ENCODE results near the gene ARFIP1.

Gene ARFIP1

DNA sequence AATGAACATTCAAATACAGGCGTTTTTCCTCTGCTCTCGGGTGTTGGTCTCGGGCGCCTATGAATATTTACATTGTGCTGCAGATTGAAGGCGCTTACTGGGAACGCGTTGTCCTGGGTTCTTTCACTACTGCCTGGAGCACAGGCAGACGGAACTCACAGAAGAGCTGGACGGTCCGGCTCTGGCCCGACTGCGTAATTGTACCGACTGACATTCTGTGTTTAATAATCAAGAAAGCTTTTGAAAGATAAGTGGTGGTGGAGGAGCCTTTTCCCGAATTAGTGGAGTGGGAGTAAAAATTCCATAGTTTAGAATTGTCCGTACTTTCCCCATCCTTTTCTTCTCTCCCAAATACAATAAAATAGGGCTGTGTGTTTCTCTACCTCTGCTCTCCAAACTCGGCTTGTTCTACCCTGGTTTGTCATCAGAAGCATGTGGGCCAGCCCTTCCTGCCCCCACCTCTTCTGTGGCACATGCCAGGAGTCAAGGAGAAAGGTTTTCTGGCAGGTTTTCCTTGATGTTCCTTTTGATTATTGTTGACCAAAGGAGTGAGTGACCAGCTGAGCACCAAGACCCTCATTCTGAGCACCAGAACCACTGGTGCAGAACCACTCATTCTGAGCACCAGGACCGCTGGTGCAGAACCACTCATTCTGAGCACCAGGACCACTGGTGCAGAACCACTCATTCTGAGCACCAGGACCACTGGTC, 158.6 kb downstream of the ARFIP1 start:
- DNase-seq = no peak

DNA sequence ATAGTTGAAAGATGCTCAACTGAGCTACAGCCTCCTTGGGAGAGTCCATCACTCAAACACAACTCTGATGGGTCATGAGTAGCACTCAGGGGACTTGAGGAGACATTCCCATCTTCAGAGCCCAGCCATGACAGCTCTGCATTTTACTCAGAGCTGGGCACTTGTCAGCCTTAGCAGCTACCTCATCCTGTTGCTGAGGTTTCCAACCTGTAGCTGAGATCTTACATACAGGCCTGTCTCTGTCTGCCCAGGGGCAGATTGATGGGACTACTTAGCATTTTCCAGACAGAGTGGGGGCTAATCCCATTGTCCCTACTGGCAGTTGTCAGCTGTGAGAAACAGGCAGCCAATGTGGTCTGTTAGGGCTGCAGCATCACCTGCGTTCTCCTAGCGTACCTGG, 159.9 kb downstream of the ARFIP1 start:
- DNase-seq = no peak

- DNase-seq = no peak
These were observed 160.7 kb downstream of the ARFIP1 start for GRCh38 chr4:152940461-152940860.

DNA sequence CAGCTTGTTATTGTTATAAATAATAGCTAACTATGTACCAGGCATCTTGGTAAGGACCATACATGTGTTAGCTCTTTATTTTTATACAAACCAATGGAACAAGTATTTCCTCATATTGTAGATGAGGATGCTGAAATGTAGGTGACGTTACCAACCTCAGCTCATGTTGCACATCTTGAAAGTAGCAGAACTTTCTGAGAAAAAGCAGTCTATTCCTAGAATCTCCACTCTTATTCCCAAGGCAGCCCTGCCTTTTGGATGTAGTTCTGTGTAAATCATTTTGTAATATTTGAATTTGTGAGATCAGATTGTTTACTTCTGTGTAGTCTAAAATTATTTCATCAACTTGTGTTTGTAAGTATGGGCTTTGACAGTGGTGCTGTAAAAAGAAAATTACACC, 161.7 kb downstream of the ARFIP1 start:
- DNase-seq = no peak

GRCh38 chr4:152942346-152942745, 162.6 kb downstream of the ARFIP1 start:
- DNase-seq = no peak

DNA sequence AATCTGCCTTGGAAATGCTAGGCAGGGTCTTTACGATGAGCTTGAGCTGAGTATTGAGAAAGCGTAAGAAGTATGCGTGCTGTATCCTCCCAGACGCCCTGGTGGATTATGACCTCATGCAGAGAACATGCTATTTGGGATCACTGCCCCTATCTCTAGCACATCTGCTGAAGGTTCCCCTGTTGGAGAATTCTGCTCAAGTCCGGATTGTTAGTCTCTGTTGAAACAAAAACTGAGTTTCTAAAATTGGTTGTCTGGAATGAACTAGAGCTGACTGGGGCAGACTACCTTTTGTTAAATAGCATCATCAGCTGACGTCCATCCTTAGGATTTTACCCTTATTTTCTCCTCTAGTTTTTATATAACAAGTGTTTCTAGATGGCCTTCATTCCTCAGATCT, 163.9 kb downstream of the ARFIP1 start:
- DNase-seq = no peak

DNA sequence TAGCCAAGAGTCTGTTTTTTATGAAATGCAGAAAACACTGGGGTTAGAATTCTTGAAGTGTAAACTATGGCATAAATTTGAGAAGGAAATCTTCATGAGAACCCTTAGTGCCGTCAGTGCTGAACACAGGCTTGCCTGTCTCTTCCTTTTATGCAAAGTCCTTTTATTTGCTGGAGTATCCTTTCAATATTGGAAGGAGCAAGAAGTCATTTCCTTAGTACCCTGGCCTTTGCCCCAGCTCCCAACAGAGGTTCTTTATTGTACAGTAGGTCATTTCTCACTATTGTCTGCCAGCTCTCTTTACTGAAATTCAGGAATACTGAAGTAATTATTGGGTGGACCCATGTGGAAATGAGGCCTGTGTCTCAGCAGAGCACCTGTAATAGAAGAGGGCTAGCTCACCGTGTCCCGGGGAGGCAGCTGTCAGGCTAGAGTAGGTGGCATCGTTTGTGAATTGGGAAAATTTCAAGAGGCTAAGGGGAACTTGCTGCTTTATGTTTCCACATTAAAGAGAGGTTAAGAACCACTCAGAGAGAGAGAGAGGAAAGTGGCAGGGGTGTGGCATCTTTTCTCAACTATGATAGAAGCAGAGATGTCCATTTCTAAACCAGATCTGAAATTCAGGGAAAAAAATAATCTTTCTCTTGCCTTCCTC, 165.0 kb downstream of the ARFIP1 start:
- DNase-seq = no peak

DNA sequence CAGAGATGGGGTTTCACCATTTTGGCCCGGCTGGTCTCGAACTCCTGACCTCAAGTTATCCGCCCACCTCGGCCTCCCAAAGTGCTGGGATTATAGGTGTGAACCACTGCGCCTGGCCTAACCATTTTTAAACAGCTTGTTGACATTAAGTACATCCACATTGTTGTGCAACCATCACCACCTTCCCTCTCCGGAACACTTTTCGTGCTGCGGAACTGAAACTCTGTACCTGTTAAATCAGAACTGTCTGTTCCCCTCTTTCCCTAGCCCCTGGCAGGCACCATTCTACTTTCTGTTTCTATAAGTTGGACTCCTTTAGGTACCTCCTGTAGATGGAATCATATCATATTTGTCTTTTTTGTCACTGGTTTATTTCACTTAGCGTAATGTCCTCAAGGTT, 165.9 kb downstream of the ARFIP1 start:
- DNase-seq = no peak

DNA sequence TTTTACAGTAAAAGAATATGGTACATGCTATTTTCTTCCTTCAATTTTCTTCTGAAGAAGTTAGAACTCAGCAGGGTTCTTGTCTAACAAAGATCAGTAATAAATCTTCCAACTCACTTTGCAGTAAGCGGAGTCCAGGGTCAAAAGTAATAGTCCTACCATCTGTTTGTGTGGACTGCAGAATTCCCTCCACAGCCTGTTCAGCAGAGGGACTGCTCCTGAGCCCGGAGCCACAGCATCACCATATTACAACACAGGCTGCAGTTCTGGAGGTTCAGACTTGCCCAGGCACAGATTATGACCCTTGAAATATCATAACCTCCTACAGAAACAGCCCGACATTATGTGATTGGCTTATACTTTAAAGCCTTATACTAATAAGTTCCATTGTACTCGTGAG, 166.7 kb downstream of the ARFIP1 start:
- DNase-seq = no peak

GRCh38 chr4:152947311-152947710, 167.6 kb downstream of the ARFIP1 start:
- DNase-seq = no peak

DNA sequence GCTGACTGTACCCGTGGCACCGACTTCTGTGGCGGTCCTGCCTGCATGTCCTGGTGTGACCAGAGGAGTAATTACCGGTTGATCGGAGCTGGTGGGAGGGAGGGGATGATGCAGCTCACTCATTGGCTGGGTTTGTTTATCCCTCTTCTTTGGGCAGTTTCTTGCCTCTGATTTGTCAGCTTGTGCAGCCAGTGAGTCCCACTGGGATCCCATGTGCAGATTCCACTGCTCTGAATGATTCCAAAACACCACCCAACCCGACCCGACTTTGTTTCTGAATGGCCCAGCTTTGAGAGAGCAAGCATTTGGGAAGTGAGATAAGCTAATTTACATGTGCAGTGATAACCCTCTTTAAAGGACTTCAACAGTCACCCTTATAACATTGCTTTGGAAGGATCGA, 170.2 kb downstream of the ARFIP1 start:
- no peak for DNase-seq

DNA sequence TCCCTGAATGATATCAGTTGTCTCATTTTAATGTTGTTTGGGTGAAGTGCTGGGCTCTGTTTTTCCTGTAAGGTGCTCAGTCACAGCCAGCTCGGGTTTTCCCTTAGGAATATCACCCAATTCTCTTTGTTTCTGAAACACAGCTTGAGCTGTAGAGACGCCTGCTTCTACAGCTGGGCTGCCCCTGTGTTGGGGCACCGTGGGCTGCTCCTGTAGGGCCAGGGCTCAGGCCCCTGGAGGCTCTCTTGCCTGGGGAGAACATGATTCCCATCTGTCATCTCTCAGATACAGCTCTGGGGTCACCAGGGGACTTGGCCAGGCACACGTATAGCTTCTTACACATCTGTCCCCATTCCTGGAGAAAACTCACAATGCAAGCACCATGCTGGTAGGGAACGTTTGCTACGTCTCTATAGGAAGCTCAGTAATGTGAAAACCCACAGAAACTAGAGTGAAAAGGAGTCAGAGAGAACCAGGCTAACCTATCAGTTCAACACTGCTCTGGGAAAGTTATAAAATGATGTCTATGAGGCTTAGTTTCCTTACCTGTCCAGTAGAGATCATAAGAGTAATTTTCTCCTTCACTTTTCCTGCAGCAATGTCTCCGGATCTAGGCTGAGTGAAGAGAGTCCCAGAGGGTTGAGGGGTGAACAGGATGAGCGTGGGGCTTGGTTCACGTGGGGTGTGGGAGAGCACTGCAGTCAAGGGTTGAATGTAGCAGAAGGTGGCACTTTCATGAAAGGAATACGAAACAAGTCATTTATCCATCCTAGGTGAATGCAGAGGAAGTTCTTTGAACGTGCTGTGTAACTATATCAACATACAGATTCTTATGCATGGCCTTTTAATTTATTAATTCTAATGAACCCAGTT, 170.9 kb downstream of the ARFIP1 start:
- DNase-seq = no peak

DNA sequence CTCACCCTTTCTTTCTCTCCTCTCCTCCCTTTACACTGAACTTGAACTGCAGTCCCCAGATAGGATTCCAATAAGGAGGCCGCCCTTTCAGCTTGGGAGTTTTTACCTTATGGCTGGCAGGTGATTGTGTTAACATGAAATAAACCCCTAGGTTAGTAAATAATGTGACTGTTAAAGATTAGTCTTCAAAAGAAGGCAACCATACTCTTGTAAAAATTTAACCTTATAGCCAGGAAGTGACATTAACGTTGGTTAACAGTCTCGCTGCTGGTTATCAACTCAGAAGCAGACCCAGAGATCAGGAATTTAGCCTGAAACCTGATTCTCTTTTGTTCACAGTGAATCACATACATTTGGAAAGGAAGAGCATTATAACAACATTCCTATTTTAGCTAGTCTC, 171.6 kb downstream of the ARFIP1 start:
- DNase-seq = peak; percentile 20

GRCh38 chr4:152953514-152953913, 173.8 kb downstream of the ARFIP1 start:
- DNase-seq = no peak

- no peak for DNase-seq
These were observed 175.0 kb downstream of the ARFIP1 start for GRCh38 chr4:152954741-152955140.

- no peak for DNase-seq
These were observed 176.4 kb downstream of the ARFIP1 start for GRCh38 chr4:152956147-152956546.

DNA sequence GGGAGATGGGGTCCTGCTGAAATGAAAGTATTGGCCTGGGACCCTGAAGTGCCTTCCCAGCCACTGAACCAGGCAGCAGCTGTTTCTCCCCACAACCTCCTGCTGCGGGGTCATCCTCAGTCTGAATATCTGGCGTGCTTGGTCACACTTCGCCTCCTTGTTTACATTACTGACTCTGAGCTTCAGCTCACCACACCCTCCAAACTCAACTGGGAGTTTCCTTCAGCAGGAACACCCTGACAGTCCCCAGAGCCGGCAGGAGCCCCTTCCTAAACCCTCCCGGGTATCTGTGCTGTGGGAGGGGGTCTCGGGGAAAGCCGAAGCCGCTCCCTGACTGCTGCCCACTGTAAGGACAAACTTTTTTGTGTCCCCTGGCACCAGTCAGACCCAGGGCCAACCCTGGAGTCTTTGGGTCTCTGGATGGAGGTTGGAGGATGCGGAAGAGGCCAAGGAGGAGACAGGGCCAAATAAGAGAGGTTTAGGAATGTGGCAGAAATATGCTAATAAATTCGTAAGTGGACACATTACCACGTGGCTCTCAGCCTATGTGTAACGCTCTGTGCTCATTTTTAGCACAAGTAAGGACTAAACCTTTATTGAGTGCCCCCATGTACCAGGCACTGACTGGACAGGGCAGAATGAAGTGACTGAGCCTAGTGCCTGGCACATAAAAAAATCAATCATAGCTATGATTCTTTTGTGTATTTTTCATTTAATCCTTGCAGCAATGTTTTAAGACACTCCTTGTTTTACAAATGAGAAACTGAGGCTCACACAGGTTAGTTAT, 177.1 kb downstream of the ARFIP1 start:
- DNase-seq = peak; percentile 40

GRCh38 chr4:152957437-152958171, 177.8 kb downstream of the ARFIP1 start:
- DNase-seq = peak; percentile 28

GRCh38 chr4:152959080-152959479, 179.3 kb downstream of the ARFIP1 start:
- no peak for DNase-seq

- DNase-seq = no peak
These were observed 180.3 kb downstream of the ARFIP1 start for GRCh38 chr4:152960082-152960481.

- peak; percentile 13 for DNase-seq
These were observed 181.4 kb downstream of the ARFIP1 start for GRCh38 chr4:152961014-152961772.
